B cell (primary cell): ENCODE results near the gene CAMK2D. TPM values are rescaled to one million over a fixed set of nuclear protein-coding genes. Genes with fewer than 3 reads are reported as not detected.

Experiments used
- ATAC-seq: fragments of 200-7000 bp; cut with Tn5 transposase; one replicate; pipeline ENCODE4 v1.10.0; 2021; ENCODE audit warnings: low read depth, mild to moderate bottlenecking, moderate number of reproducible peaks, moderate library complexity
- CTCF ChIA-PET: fragments of 350-600 bp; sonication (Branson Sonifier 250); formaldehyde crosslinking; loops from one replicate; lab custom pipeline; 2021; ENCODE audit warnings: antibody characterized with exemption, inconsistent platforms; lab: Charles Lee
- POLR2A ChIA-PET: fragments of 350-600 bp; sonication (Branson Sonifier 250); formaldehyde crosslinking; loops from one replicate; lab custom pipeline; 2021; ENCODE audit warnings: antibody characterized with exemption; lab: Charles Lee
- DNase-seq: peaks from one replicate; pipeline ENCODE4 v3.0.0; 2013
- H2AFZ ChIP-seq: 2 replicates; pipeline ENCODE4 v1.6.1; 2012; ENCODE audit warnings: mild to moderate bottlenecking, low read depth, low read length; ENCODE audit not compliant: insufficient read depth, poor library complexity, severe bottlenecking
- H3K27ac ChIP-seq, 2 donors: 1 replicate in 1 of 2; 2 replicates in 1 of 2; pipeline ENCODE4 v1.5.1; 2012 to 2013; ENCODE audit warnings: low read length in 2 of 2, mild to moderate bottlenecking in 2 of 2, moderate library complexity in 1 of 2
- H3K27me3 ChIP-seq, 4 experiments: fragments of 200-600 bp in 1 of 4; sonication (generic) in 1 of 4; replicated peaks in 1 of 4; 1 replicate in 2 of 4; 2 replicates in 2 of 4; pipeline versions ENCODE4 v1.6.1 to v1.7.0; 2013 to 2016; ENCODE audit warnings: low read length in 3 of 4, mild to moderate bottlenecking in 2 of 4, mixed read lengths in 1 of 4, moderate library complexity in 1 of 4; ENCODE audit not compliant: insufficient read depth in 4 of 4, control insufficient read depth in 3 of 4; ENCODE audit errors: control extremely low read depth in 1 of 4
- H3K36me3 ChIP-seq, 2 experiments: replicated peaks in 1 of 2; 1 replicate in 1 of 2; 2 replicates in 1 of 2; pipeline versions ENCODE4 v1.6.1 to v1.7.1; 2013; ENCODE audit warnings: low read length in 1 of 2; ENCODE audit not compliant: insufficient read depth in 2 of 2, control insufficient read depth in 1 of 2; ENCODE audit errors: control extremely low read depth in 1 of 2, extremely low read depth in 1 of 2
- H3K4me1 ChIP-seq, 2 donors: fragments of 200-600 bp in 1 of 2; sonication (generic) in 1 of 2; 1 replicate in 1 of 2; 2 replicates in 1 of 2; pipeline versions ENCODE4 v1.5.1 to v1.6.1; 2013 to 2017; ENCODE audit warnings: low read length in 2 of 2; ENCODE audit not compliant: control insufficient read depth in 2 of 2, insufficient read depth in 2 of 2
- H3K4me2 ChIP-seq: replicated peaks from 2 replicates; pipeline ENCODE3; 2012; ENCODE audit warnings: mild to moderate bottlenecking, low read depth, low read length; ENCODE audit not compliant: poor library complexity, severe bottlenecking
- H3K4me3 ChIP-seq, 5 experiments: fragments of 200-600 bp in 1 of 5; sonication (generic) in 1 of 5; 1 replicate in 3 of 5; 2 replicates in 2 of 5; pipeline versions ENCODE4 v1.5.1 to v1.7.0; 2011 to 2016; ENCODE audit warnings: low read length in 4 of 5, mild to moderate bottlenecking in 4 of 5, low read depth in 2 of 5, control low read depth in 1 of 5, moderate library complexity in 1 of 5; ENCODE audit not compliant: insufficient read depth in 1 of 5; ENCODE audit errors: control extremely low read depth in 1 of 5, extremely low read depth in 1 of 5
- H3K79me2 ChIP-seq: fragments of 200-600 bp; sonication (generic); one replicate; pipeline ENCODE4 v1.6.0; 2016; ENCODE audit warnings: low read length; ENCODE audit not compliant: control insufficient read depth, insufficient read depth
- H3K9ac ChIP-seq: fragments of 200-600 bp; sonication (generic); 2 replicates; pipeline ENCODE4 v1.6.1; 2017; ENCODE audit warnings: mild to moderate bottlenecking, low read length, moderate library complexity
- H3K9me3 ChIP-seq, 3 donors: one replicate each; pipeline versions ENCODE4 v1.6.1 to v1.7.1; 2013; ENCODE audit warnings: low read length in 2 of 3; ENCODE audit not compliant: control insufficient read depth in 2 of 3, insufficient read depth in 1 of 3; ENCODE audit errors: control extremely low read depth in 1 of 3
- H4K20me1 ChIP-seq: 2 replicates; pipeline ENCODE4 v1.6.0; 2012; ENCODE audit warnings: mild to moderate bottlenecking, low read length; ENCODE audit not compliant: insufficient read depth, control insufficient read depth, poor library complexity, severe bottlenecking
- H3K27ac Mint-ChIP-seq: one replicate; pipeline ENCODE4 v1.8.0; 2021; ENCODE audit warnings: mixed read lengths
- H3K27me3 Mint-ChIP-seq: one replicate; pipeline ENCODE4 v1.8.0; 2021; ENCODE audit warnings: mixed read lengths
- H3K4me1 Mint-ChIP-seq: one replicate; pipeline ENCODE4 v1.8.0; 2021; ENCODE audit warnings: mixed read lengths
- H3K4me3 Mint-ChIP-seq: one replicate; pipeline ENCODE4 v1.8.0; 2021; ENCODE audit warnings: mixed read lengths
- H3K9me3 Mint-ChIP-seq: one replicate; pipeline ENCODE4 v1.8.0; 2022; ENCODE audit warnings: mixed read lengths; ENCODE audit not compliant: insufficient read depth
- CTCF ChIP-seq: fragments of 200-600 bp; IDR thresholded peaks from one replicate; pipeline ENCODE4 v1.8.0; 2022; ENCODE audit warnings: antibody characterized with exemption, mild to moderate bottlenecking
- EZH2 ChIP-seq: IDR thresholded peaks from 2 replicates; pipeline ENCODE4 v1.6.1; 2012; ENCODE audit warnings: borderline replicate concordance, low read depth, mild to moderate bottlenecking, moderate library complexity, low read length; ENCODE audit not compliant: insufficient read depth, poor library complexity, severe bottlenecking
- WGBS: methylation state at CpG from one replicate; pipeline ENCODE4 v1.1.5; 2013; ENCODE audit warnings: missing lambda C conversion rate; ENCODE audit not compliant: insufficient coverage; 5-methylcytosine and 5-hydroxymethylcytosine counted together
- intact Hi-C: fragments of 100-400 bp; cut with micrococcal nuclease; formaldehyde crosslinking; loops from one replicate; pipeline ENCODE4 v1.10.0; 2022
- polyA plus RNA-seq: library from polyadenylated mRNA; depleted of rRNA; stranded (reverse); fragments of >200 nt; gene quantifications from 2 replicates; pipeline ENCODE4 v1.2.3, GENCODE V29; 2012
- total RNA-seq, 2 donors: library from RNA; stranded (reverse); fragments of 120-200 nt in 1 of 2; gene quantifications; 1 replicate in 1 of 2; 2 replicates in 1 of 2; pipeline versions ENCODE4 v1.2.3 to v1.2.4, GENCODE V29; 2013 to 2022

Gene CAMK2D
- total and polyA plus RNA-seq, 2 donors (not counting 1 experiment from before 2014, with no cell fraction given), result 26.3 to 57.0 TPM

- TF ChIP-seq CTCF, result no peak
- no peak for TF ChIP-seq EZH2
Measured at GRCh38 chr4:113537203-113537602, 224.3 kb downstream of the CAMK2D start.

DNA sequence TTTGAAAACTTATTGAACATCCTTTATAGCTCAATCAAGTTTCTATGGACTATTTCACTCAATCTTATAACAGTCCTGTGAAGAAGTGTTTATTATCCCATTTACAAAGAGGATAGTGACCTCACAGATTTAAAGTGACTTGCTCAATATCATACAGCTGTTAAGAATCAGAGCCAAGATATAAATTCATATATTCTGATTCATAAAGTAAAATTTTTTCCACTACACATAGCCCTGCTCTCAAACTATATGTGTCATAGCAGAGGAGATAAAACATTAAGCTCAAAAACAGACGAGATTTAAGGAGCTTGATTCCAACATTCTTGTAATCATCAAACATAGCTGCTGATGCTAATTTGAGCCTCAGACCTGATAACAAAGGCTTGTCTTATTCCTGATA lies 226.8 kb downstream of the CAMK2D start:
- no peak overlapping the region for H3K4me3 Mint-ChIP-seq
- no peaks in the 10 kb centered on the region for H3K9me3 ChIP-seq
- ATAC-seq (no peak), DNase-seq (no peak)
- H4K20me1 ChIP-seq, result no peaks in the 10 kb centered on the region
- no peaks in the 10 kb centered on the region for H3K4me1 ChIP-seq
- H3K36me3 ChIP-seq, result peaks cover 22 to 46% of the 10 kb centered on the region in 2 experiments
- intact Hi-C loops, result no loop called here
- no peak overlapping the region for H3K27ac ChIP-seq
- H3K9me3 Mint-ChIP-seq, result no peaks in the 10 kb centered on the region
- H2AFZ ChIP-seq, result no peak overlapping the region
- TF ChIP-seq EZH2 (no peak), CTCF (no peak)
- ChIA-PET CTCF (interaction anchor here (1.2 to 1.3 kb wide), 2 partner anchors 12 to 14 kb away, joined by 3 to 6 read pairs; no protein-coding TSS in a partner anchor), POLR2A (no interaction called here)
- 83% methylated on average over 1 of the region's 1 CpG for WGBS
- H3K4me1 Mint-ChIP-seq, result no peaks in the 10 kb centered on the region
- H3K79me2 ChIP-seq, result peaks cover 3% of the 10 kb centered on the region
- H3K27me3 Mint-ChIP-seq, result no peaks in the 10 kb centered on the region
- no peak overlapping the region for H3K27ac Mint-ChIP-seq
- H3K27me3 ChIP-seq, result no peaks in the 10 kb centered on the region
- no peak overlapping the region for H3K9ac ChIP-seq
- no peak overlapping the region for H3K4me2 ChIP-seq
- no peak overlapping the region for H3K4me3 ChIP-seq

More at GRCh38 chr4:113537203-113537602, 224.3 kb downstream of the CAMK2D start:
- Histone ChIP-seq H3K9me3 (no peaks in the 10 kb centered on the region), H3K4me3 (no peak overlapping the region), H3K79me2 (no peaks in the 10 kb centered on the region), H2AFZ (no peak overlapping the region), H3K27me3 (no peaks in the 10 kb centered on the region), H3K9ac (no peak overlapping the region), H3K4me2 (no peak overlapping the region), H4K20me1 (no peaks in the 10 kb centered on the region), H3K27ac (no peak overlapping the region), H3K36me3 (peaks cover 17 to 29% of the 10 kb centered on the region in 2 experiments), H3K4me1 (no peaks in the 10 kb centered on the region)
- H3K9me3 Mint-ChIP-seq, result no peaks in the 10 kb centered on the region
- DNase-seq (no peak), ATAC-seq (no peak)
- H3K4me3 Mint-ChIP-seq, result no peak overlapping the region
- WGBS, result 100% methylated on average over 1 of the region's 2 CpGs
- ChIA-PET CTCF (interaction anchor here (0.5 kb wide), 1 partner anchor 179 kb away, joined by 3 read pairs; no protein-coding TSS in a partner anchor), POLR2A (no interaction called here)
- H3K27me3 Mint-ChIP-seq, result no peaks in the 10 kb centered on the region
- H3K27ac Mint-ChIP-seq, result no peak overlapping the region
- H3K4me1 Mint-ChIP-seq, result peaks cover 3% of the 10 kb centered on the region
- intact Hi-C loops, result no loop called here
